Ovary (tissue), 9 donors: ENCODE measurements around the gene APBB2. TPM values are rescaled to one million over a fixed set of nuclear protein-coding genes. Genes with fewer than 3 reads are reported as not detected.
A peak's percentile ranks its signal among the peaks of the same experiment; 100 is the strongest.

Experiments
- DNase-seq, 5 donors: peaks; one replicate each; pipeline ENCODE4 v3.0.0-alpha.2; 2019 to 2020
- H3K27ac ChIP-seq, 2 donors: fragments of 200-600 bp; one replicate each; pipeline versions ENCODE4 v1.5.1 to v1.8.0; 2019 to 2022
- H3K27me3 ChIP-seq: fragments of 200-600 bp; one replicate; pipeline ENCODE4 v1.8.0; 2022
- H3K36me3 ChIP-seq: fragments of 200-600 bp; sonication (generic); one replicate; pipeline ENCODE4 v1.5.1; 2019
- H3K4me1 ChIP-seq: one replicate; pipeline ENCODE4 v1.8.1; 2013; ENCODE audit warnings: mild to moderate bottlenecking, moderate library complexity; ENCODE audit not compliant: insufficient read depth
- H3K4me3 ChIP-seq: fragments of 200-600 bp; sonication (generic); one replicate; pipeline ENCODE4 v1.5.1; 2017
- H3K9me3 ChIP-seq, 2 donors: fragments of 200-600 bp in 1 of 2; sonication (generic) in 1 of 2; one replicate each; pipeline versions ENCODE4 v1.5.1 to v1.8.1; 2013 to 2019; ENCODE audit warnings: mild to moderate bottlenecking in 1 of 2, moderate library complexity in 1 of 2
- CTCF ChIP-seq, 3 donors: fragments of 450-650 bp in 2 of 3; fragments of 200-600 bp in 1 of 3; IDR thresholded peaks; one replicate each; pipeline versions ENCODE4 v1.5.1 to v1.8.0; 2016 to 2022; ENCODE audit warnings: antibody characterized with exemption in 3 of 3, mild to moderate bottlenecking in 1 of 3
- EP300 ChIP-seq: sonication (generic); formaldehyde crosslinking; IDR thresholded peaks from one replicate; pipeline ENCODE4 v1.6.1; 2017; ENCODE audit warnings: antibody characterized with exemption
- POLR2A ChIP-seq: fragments of 450-650 bp; IDR thresholded peaks from one replicate; pipeline ENCODE4 v1.6.1; 2017; ENCODE audit warnings: antibody characterized with exemption, mild to moderate bottlenecking, moderate library complexity
- WGBS, 3 donors: extraction: QIAGEN DNeasy Blood & Tissue Kit in 1 of 3; methylation state at CpG; one replicate each; pipeline versions ENCODE4 v1.1.5 to v1.1.7; 2013 to 2017; 5-methylcytosine and 5-hydroxymethylcytosine counted together
- intact Hi-C, 4 donors: fragments of 100-400 bp; cut with DNase I; formaldehyde crosslinking; loops; one replicate each; pipeline versions ENCODE4 v1.11.0 to v1.15.1; 2022 to 2023
- polyA plus RNA-seq, 2 donors: library from polyadenylated mRNA; stranded (reverse); fragments of 200-250 nt in 1 of 2; fragments of 350-450 nt in 1 of 2; fragmentation: Illumina TruSeq in 1 of 2; extraction: RNeasy Lipid Tissue Mini Kit (QIAGEN cat#74804) in 1 of 2; gene quantifications; one replicate each; pipeline ENCODE4 v1.2.3, GENCODE V29; 2013 to 2014
- total RNA-seq, 7 donors: library from RNA; depleted of rRNA in 2 of 7; stranded (reverse); fragments of >200 nt in 2 of 7; fragmentation: NEBNext Ultra II Directional in 3 of 7; extraction: Animal tissue kit (Norgen Biotek cat#: 25700) in 3 of 7; gene quantifications; one replicate each; pipeline versions ENCODE4 v1.1.0 to v1.2.4, GENCODE V29; 2016 to 2023
- donor health status: DM: no; HTN: no; CAD: no; lungs with moderate emphysema.
- donor health status: DM: no; HTN: no; CAD: no.
- donor health status: Bipolar disorder and iron deficiency.
- donor health status: DM: yes; HTN: yes; CAD: no.
- donor health status: DM: no; HTN: no; CAD: no.
- donor health status: DM: yes; HTN: yes; CAD: no.

Gene APBB2
- total and polyA plus RNA-seq, 9 donors: 30.9 to 163 (median 80.1) TPM

GRCh38 chr4:40842725-40843423 is 371.5 kb downstream of the APBB2 start:
- no peak for DNase-seq
- no peak for TF ChIP-seq CTCF (IDR thresholded peaks at IDR 0.05)
- no peak for TF ChIP-seq POLR2A
- H3K36me3 ChIP-seq: no peaks in the 10 kb centered on the region
- no peak overlapping the region for H3K27ac ChIP-seq
- peaks cover 11% of the 10 kb centered on the region for H3K4me1 ChIP-seq
- no peaks in the 10 kb centered on the region for H3K9me3 ChIP-seq
- no peaks in the 10 kb centered on the region for H3K27me3 ChIP-seq
- WGBS, 3 donors: 29 to 51% (median 39%) methylated on average over 14 of the region's 14 CpGs
- intact Hi-C loops: no loop called here
- no peak overlapping the region for H3K4me3 ChIP-seq

GRCh38 chr4:40842318-40842717 is 372.0 kb downstream of the APBB2 start:
- Histone ChIP-seq H3K4me3 (no peak overlapping the region), H3K4me1 (peaks cover 11% of the 10 kb centered on the region), H3K27me3 (no peaks in the 10 kb centered on the region), H3K9me3 (no peaks in the 10 kb centered on the region), H3K27ac (peak overlapping the region in 1 of 2 donors; percentile 5), H3K36me3 (no peaks in the 10 kb centered on the region)
- peak; percentile 50 to 71 (median 59) for DNase-seq
- intact Hi-C loops: no loop called here
- WGBS, 3 donors: 8 to 26% (median 9%) methylated on average over 13 of the region's 13 CpGs
- TF ChIP-seq POLR2A (no peak), EP300 (no peak), CTCF (IDR thresholded peaks at IDR 0.05) (no peak)

GRCh38 chr4:40840985-40841571 is 373.3 kb downstream of the APBB2 start:
- no peak overlapping the region for H3K27ac ChIP-seq
- TF ChIP-seq POLR2A (no peak), CTCF (IDR thresholded peaks at IDR 0.05) (peak in 1 of 3 donors; percentile 24)
- intact Hi-C loops: no loop called here
- no peaks in the 10 kb centered on the region for H3K9me3 ChIP-seq
- no peaks in the 10 kb centered on the region for H3K27me3 ChIP-seq
- peaks cover 11% of the 10 kb centered on the region for H3K4me1 ChIP-seq
- WGBS, 3 donors: 90 to 93% (median 92%) methylated on average over 7 of the region's 7 CpGs
- no peaks in the 10 kb centered on the region for H3K36me3 ChIP-seq
- no peak overlapping the region for H3K4me3 ChIP-seq
- peak; percentile 23 to 71 (median 62) for DNase-seq

- no peaks in the 10 kb centered on the region for H3K27me3 ChIP-seq
- H3K27ac ChIP-seq: no peak overlapping the region
- DNase-seq: no peak
- H3K4me3 ChIP-seq: no peak overlapping the region
- H3K9me3 ChIP-seq: no peaks in the 10 kb centered on the region
- 80 to 89% (median 85%) methylated on average over 10 of the region's 10 CpGs for WGBS, 3 donors
- TF ChIP-seq CTCF (IDR thresholded peaks at IDR 0.05) (no peak), POLR2A (no peak), EP300 (no peak)
- peaks cover 11% of the 10 kb centered on the region for H3K4me1 ChIP-seq
- H3K36me3 ChIP-seq: no peaks in the 10 kb centered on the region
- intact Hi-C loops: no loop called here
Observed at GRCh38 chr4:40840255-40840984, 373.9 kb downstream of the APBB2 start.
